GM18951 (cell line): ENCODE results near the gene PITPNM1.

Experiments
- POLR2A ChIP-seq: IDR thresholded peaks from 4 replicates; pipeline ENCODE4 v1.6.1; 2011; ENCODE audit warnings: mild to moderate bottlenecking; ENCODE audit not compliant: insufficient read length, insufficient read depth; ENCODE audit errors: extremely low read depth
- in situ Hi-C: fragments of 300-500 bp; cut with MboI; formaldehyde crosslinking; loops from one replicate; pipeline ENCODE4 v1.12.0; 2022; ENCODE audit warnings: low sequenced_read_pairs, mixed read lengths, inconsistent platforms; ENCODE audit not compliant: unreplicated experiment

Gene PITPNM1

DNA sequence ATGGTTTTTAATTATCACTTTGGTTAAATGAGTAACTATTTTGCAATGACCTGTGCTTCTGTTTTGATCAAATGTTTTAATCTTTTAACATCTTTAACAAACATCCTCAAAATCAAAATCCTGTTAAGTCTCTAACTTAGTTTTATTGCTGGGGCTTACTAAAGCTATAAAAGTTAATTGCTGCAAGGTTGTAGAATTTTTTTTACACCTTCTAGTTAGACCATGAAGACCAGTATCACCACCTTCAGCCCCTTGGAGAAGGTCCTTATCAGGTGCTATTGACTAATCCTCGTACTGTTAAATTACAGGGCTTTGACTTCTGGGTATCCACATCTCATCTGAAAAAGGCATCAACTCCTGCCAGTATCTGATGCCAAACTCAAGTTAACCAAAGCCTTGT, 30.4 kb upstream of the PITPNM1 start:
- no peak for TF ChIP-seq POLR2A
- in situ Hi-C loops, result no loop called here

DNA sequence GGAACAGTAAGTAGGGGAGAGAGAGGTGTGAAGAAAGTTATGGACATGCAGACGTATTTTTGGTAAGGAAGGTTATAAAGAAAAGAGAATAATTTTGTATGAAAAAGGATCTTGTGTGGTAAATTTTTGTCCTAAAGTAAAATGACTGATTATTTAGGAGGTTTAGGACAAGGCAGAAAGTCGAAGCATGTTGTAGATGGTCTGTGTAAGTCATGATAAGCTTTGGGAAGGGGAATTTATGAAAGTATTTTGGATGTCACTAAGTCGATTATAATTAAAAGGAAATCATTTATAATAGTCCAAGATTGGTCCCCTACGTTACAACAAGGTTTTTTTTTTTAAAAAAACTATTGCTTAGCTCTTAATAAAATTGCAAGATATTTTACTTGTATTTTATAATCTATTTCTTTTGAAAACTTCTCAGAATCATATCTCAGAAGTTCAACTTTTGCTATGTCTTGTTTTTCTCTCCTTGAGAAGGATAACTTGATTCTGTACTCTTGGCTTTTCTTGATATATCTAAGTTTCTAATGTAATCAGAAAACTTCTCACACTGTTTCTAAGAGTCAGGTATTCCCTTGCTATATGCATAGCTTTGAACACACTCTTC, 29.0 kb upstream of the PITPNM1 start:
- in situ Hi-C loops, result no loop called here
- no peak for TF ChIP-seq POLR2A

DNA sequence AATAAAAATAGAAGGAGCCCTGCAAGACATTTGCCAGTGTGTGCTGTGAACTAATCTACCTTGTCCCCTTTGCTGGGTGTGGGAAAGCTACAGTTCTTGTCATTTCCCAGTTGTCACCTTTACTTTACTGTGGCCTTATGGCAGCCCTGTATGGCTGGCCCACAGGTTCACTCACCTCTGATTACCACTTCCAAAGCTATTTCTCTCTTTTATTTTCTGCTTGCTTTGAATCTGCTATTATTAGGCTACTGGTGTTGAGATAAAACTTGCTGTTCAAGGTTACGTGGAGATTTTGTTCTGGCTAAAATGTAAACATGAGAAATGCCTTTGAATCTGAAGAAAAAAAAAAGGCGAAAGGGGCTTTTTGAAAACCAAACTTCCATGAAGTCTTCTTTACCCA, 27.7 kb upstream of the PITPNM1 start:
- no peak for TF ChIP-seq POLR2A
- in situ Hi-C loops, result no loop called here

DNA sequence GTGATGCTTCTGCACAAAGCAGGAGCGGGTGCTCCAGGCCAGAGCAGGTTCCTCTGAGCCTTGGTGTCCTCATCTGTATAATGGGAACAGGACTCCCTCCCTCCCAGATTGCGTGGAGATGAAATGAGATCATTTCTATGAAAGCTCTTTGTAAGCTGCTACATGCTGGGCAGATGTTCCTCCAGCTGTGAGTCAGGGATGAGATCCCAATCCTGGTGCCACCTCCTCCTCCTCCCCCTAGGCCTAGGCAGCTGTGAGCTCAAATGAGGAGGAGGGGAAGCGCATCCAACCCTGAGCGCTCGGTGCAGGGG, 25.1 kb upstream of the PITPNM1 start:
- in situ Hi-C loops, result no loop called here
- no peak for TF ChIP-seq POLR2A

DNA sequence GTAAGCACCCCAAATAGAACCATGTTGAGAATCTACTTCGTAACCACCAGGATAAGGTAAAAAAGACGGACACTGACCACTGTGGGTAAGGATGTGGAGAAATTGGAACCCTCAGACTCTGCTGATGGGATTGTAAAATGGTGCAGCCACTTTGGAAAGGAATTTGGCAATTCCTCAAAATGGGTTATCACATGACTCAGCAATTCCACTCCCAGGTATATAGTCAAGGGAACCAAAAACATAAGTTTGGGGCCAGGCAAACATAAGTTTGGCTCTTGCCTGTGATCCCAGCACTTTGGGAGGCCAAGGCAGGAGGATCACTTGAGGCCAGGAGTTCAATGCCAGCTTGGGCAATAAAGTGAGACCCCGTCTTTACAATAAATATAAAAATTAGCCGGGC, 23.2 kb upstream of the PITPNM1 start:
- no peak for TF ChIP-seq POLR2A
- in situ Hi-C loops, result no loop called here

DNA sequence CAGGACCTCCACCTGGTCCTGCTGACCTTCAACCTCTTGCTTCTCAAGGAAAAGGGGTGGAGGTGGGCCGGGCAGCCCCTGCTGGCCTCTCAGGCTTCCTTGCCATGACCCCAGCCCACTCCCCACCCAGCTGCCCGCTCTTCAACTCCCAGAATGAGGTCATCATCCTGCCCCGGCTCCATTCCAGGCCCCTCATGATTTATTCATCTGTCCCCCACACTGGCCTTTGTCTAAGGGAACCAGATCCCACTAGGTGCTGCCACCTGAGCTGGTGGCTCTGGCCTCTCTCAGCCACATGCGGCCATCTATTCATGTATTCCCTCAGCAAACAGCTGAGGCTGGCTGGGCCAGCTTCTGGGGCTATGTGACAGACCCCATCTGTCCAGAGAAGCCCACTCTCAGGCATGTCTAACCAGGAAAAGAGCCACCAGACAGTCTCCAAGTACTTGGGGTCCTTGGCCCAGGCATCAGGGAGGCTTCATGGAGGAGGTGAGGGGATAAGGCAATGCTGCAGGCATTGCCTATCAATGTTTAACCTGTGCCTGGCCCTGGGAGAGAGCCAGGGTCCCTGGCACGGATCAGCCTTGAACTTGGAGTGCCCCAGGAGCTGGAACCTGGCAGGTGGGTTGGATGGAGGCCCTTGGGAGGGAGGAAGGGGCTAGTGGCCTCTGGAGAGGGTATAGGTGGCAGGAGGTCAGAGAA, 20.3 kb upstream of the PITPNM1 start:
- no peak for TF ChIP-seq POLR2A
- in situ Hi-C loops, result no loop called here

DNA sequence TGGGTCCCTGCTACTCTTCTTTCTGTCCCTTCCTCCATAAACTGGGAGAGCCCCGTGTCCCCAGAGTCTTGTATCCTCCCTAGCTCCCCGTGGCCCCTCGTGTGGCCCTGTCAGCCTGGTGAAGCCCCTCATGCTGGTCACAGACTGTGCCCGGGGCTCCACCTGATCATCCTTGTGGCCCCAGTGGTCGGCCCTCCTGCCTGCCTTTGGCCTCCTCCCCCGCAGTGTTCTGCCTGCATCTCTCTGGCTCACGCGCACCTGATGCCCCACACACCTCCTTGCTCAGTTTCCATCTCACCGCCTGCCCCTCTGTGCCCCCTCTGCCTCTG, 19.3 kb upstream of the PITPNM1 start:
- in situ Hi-C loops, result no loop called here

DNA sequence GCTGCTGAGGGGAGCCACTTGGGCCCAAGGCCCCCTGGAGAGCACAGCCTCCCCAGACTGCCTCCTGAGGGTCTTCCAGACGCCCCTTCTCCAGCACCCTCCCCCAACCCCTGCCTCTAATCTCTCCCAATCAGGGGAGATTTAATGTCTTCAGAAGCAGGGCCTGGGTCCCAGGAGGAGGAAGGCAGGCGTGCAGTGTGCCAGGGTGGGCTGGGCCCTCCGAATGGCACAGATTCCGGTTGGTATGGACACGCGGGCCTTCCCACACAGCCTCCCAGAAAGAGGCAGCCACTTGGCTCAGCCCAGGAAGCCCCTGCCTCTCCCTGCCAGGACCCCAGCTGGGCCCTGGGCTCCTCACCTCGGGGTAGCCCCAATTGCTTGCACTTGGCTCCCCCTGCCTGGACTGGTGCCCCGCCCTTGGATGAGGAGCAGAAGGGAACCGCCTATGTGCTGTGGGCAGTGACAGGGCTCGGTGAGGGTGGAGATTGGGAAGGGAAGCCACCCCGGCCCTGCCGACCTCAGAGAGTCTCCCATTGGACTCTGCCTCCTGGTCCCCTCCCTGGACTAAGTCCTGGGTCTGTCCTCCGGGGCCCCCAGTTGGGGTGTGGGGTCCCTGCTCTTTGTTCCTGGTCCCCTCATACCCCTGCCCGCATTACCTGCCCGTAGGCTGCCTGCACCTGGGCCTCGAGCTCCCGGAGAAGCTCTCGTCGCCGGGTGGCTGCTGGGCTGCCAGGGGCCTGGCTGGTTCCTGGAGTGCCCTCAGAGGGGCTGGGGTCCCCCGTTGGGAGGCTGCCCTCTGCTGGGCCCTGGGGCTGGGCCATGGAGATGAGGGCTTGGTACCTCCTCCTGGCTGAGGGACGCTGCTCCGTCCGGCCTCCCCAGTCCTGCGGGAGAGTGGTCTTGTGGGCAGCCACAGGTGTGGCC, 18.7 kb upstream of the PITPNM1 start:
- TF ChIP-seq POLR2A, result no peak
- in situ Hi-C loops, result no loop called here

More for the DNA sequence above, 19.3 kb upstream of the PITPNM1 start:
- no peak for TF ChIP-seq POLR2A

DNA sequence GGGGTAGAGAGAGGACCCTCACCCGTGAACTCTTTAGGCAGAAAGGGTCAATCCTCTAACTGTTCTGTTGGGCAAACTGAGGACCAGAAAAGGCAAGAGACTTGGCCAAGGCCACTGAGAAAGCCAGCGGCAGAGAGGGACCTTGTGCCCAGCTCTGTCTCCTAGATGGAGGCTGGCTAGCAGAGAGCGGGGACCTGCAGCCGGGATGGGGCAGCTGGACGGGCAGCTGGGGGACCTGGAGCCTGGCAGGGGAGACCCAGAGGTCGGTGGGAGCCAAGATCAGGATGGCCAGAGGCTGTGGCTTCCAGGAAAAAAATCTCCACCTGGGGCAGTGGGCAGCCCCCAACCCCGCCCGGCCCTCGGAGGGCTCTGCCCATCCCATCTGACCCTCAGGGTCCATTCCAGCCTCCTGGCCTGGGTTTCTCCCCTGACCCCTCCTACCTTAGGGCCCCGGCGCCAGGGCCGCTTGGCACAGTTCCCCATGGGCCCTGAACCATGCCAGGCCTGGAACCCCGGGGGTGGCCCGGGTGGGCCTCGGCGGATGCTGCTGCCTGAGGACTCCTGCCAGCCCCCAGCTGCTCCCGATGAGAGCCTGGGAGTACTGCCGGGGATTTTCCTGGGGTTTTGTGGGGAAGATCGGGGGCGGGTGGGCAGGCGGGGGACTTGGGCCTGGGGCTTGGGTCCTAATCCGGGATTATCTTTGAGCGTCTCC, 17.8 kb upstream of the PITPNM1 start, which contains the start of gene CABP2:
TSS of gene CABP2 (minus strand) at position 603 of the 712 bp plus-strand sequence. CDS start at position 483, 120 bp downstream.
- no peak for TF ChIP-seq POLR2A
- in situ Hi-C loops, result no loop called here

DNA sequence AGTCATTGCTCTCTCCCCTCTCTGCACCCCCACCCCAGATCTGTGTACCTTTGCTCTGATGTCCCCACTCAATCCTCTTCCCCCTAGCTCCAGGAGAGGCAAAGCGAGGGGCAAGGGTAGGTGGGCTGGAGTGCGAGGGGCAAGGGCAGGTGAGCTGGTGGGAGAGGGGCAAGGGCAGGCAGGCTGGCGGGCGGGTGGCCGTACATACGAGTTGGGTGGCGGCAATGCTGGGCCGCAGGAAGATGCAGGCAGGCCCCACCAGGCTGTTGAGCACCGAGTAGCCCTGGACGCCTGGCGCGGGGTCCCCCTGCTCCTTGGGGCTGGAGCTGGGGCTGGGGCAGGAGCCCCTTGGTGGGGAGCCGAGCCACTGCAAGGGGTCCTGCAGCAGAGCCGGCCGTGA, 17.2 kb upstream of the PITPNM1 start:
- in situ Hi-C loops, result no loop called here
- TF ChIP-seq POLR2A, result no peak

DNA sequence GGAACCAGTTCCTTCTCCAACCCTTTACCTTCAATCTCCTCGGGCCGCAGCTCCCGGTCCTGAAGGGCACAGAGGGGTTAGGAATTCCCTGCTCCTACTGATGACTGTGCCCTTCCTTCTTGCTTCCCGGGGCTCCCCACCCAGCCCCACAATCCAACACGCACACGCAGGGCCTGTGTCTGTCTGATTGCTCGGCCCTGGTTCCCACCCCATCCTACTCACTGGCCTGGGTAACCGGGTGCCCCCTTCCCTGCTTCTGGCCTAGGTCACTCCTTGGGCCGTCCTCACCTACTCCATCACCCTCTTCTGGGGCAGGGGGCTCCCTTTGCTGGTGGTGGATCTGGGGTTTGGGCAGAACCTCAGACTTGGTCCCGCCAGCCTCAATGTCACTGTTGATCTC, 16.8 kb upstream of the PITPNM1 start:
- in situ Hi-C loops, result no loop called here
- no peak for TF ChIP-seq POLR2A

DNA sequence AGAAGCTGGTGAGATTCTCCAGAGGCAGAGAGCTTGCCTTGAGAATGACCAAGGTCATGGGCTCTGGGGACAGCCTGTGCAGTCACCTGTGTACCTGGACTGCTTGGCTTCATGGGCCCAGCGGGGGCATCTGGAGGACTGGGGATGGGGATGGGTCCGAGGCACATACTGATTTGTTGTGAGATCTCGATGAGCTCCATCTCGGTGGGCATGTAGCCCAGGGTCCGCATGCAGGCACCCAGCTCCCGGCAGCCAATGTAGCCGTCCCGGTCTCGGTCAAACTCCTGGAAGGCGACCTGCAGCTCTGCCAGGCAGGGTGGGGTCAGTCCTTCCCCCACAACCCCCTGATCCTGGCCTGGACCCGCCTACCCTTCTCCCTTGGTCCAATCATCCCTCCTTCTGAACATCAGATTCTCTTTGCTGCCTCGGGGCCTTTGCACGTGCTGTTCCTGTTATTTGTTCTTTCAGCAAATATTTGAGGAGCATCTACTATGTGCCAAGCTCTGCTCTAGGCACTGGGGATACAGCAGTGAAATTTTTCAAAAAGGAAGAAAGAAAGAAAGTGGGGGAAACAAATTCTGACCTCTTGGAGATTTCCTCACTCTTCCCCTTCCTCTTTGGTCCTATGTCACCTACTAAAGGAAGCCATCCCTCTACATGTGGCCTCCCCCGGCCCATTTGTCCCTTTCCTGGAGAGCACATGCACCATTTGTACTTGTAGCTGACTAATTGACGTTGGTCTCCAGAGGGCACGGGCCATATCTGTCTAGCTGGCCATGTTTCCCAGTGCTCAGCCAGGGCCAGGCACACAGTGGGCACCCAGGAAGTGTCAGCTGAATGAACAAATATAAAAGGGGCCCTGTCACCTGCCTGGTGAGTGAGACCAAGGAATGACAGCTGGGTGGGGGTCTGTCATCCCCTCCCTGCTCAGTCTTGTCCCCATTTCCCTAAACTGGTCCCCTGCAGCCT, 16.0 kb upstream of the PITPNM1 start:
- in situ Hi-C loops, result no loop called here
- TF ChIP-seq POLR2A, result no peak
